K562 (cell line): ENCODE results near the gene EFCC1. TPM values are rescaled to one million over a fixed set of nuclear protein-coding genes. Genes with fewer than 3 reads are reported as not detected.

Experiments used
- ATAC-seq: fragments of 200-7000 bp; cut with Tn5 transposase; 3 replicates; pipeline ENCODE4 v1.9.1; 2020; ENCODE audit warnings: moderate library complexity
- BruUV-seq: library from RNA; stranded (reverse); fragments of 400-500 nt; replicated peaks from 2 replicates; lab custom pipeline; 2021; lab: Mats Ljungman, UMichigan
- CTCF ChIA-PET: fragments of 300-600 bp; formaldehyde crosslinking; extraction: SDS; loops from one replicate; lab custom pipeline; 2021; ENCODE audit warnings: low intra/inter-chr PET ratio; lab: Yijun Ruan, JAX
- POLR2A ChIA-PET: fragments of 300-600, 350-650 bp; sonication (Branson Sonifier 250); formaldehyde crosslinking; extraction: SDS; loops from one replicate; lab custom pipeline; 2021; ENCODE audit warnings: antibody characterized with exemption, inconsistent platforms; lab: Yijun Ruan, JAX
- DNase-seq, 4 experiments: peaks; one replicate each; pipeline versions ENCODE4 v3.0.0 to v3.0.0-alpha.2; 2011 to 2018; ENCODE audit warnings: low spot score in 3 of 4, mixed read lengths in 3 of 4; ENCODE audit errors: extremely low read depth in 1 of 4
- FAIRE-seq: peaks from 2 replicates; lab custom pipeline; 2011; peaks lifted over from hg19 to GRCh38; lab: Jason Lieb, UNC
- H2AFZ ChIP-seq: 2 replicates; pipeline ENCODE4 v1.6.0; 2011; ENCODE audit warnings: low read depth, low read length, control low read depth, inconsistent platforms
- H3K27ac ChIP-seq: fragments of 200-600 bp; 3 replicates; pipeline ENCODE4 v1.8.0; 2011; ENCODE audit warnings: low read depth, mild to moderate bottlenecking, control low read depth, inconsistent platforms, low read length, moderate library complexity, mixed read lengths; ENCODE audit errors: extremely low read depth
- H3K27me3 ChIP-seq, 2 experiments: fragments of 300-600 bp in 1 of 2; 2 replicates in 1 of 2; 3 replicates in 1 of 2; pipeline versions ENCODE4 v1.6.0 to v1.8.0; 2011; ENCODE audit warnings: inconsistent platforms in 2 of 2, low read length in 2 of 2, mild to moderate bottlenecking in 1 of 2, mixed read lengths in 1 of 2, moderate library complexity in 1 of 2; ENCODE audit not compliant: control insufficient read depth in 2 of 2, insufficient read depth in 2 of 2
- H3K36me3 ChIP-seq: fragments of 300-600 bp; 3 replicates; pipeline ENCODE4 v1.8.0; 2011; ENCODE audit warnings: mild to moderate bottlenecking, low read length, inconsistent platforms; ENCODE audit not compliant: control insufficient read depth, insufficient read depth
- H3K4me1 ChIP-seq, 2 experiments: fragments of 200-600 bp in 1 of 2; replicated peaks in 1 of 2; 2 replicates in 1 of 2; 3 replicates in 1 of 2; pipeline versions ENCODE4 v1.5.1 to v1.8.0; 2011; ENCODE audit warnings: inconsistent platforms in 2 of 2, low read length in 2 of 2, mild to moderate bottlenecking in 1 of 2, mixed read lengths in 1 of 2, moderate library complexity in 1 of 2; ENCODE audit not compliant: control insufficient read depth in 2 of 2, insufficient read depth in 2 of 2
- H3K4me2 ChIP-seq: 2 replicates; pipeline ENCODE4 v1.6.1; 2011; ENCODE audit warnings: low read length, control low read depth, inconsistent platforms, mixed read lengths; ENCODE audit not compliant: insufficient read depth
- H3K4me3 ChIP-seq: fragments of 200-600 bp; sonication (generic), shearing (Covaris generic); 2 replicates; pipeline ENCODE4 v1.5.1; 2016; ENCODE audit warnings: control low read depth, inconsistent platforms
- H3K79me2 ChIP-seq: fragments of 200-600 bp; 3 replicates; pipeline ENCODE4 v1.8.0; 2011; ENCODE audit warnings: low read length, inconsistent platforms; ENCODE audit not compliant: control insufficient read depth, insufficient read depth
- H3K9ac ChIP-seq, 2 experiments: 2 replicates each; pipeline versions ENCODE4 v1.6.0 to v1.6.1; 2011; ENCODE audit warnings: low read depth in 2 of 2, low read length in 2 of 2, control low read depth in 1 of 2, inconsistent platforms in 1 of 2, mild to moderate bottlenecking in 1 of 2, mixed read lengths in 1 of 2; ENCODE audit not compliant: insufficient read depth in 1 of 2
- H3K9me1 ChIP-seq: one replicate; pipeline ENCODE4 v1.6.0; 2011; ENCODE audit warnings: inconsistent platforms, mild to moderate bottlenecking, low read length, moderate library complexity; ENCODE audit not compliant: control insufficient read depth, insufficient read depth
- H3K9me3 ChIP-seq: replicated peaks from 2 replicates; pipeline ENCODE4 v1.5.1; 2011; ENCODE audit warnings: low read depth, low read length, inconsistent platforms; ENCODE audit not compliant: control insufficient read depth, insufficient read depth
- H4K20me1 ChIP-seq: replicated peaks from 2 replicates; pipeline ENCODE4 v1.6.1; 2011; ENCODE audit warnings: low read length, inconsistent platforms, mixed read lengths; ENCODE audit not compliant: control insufficient read depth, insufficient read depth
- CTBP1 ChIP-seq: fragments of 450-650 bp; IDR thresholded peaks from 2 replicates; pipeline ENCODE4 v1.6.1; 2016; ENCODE audit warnings: borderline replicate concordance
- MAFF ChIP-seq: IDR thresholded peaks from 2 replicates; pipeline ENCODE4 v1.6.1; 2012; ENCODE audit warnings: low read length, improper control_type of control experiment
- MEIS2 ChIP-seq: fragments of 450-650 bp; IDR thresholded peaks from 2 replicates; pipeline ENCODE4 v1.6.1; 2014; ENCODE audit warnings: mild to moderate bottlenecking; ENCODE audit not compliant: partially characterized antibody
- NFE2 ChIP-seq: IDR thresholded peaks from 2 replicates; pipeline ENCODE4 v1.6.1; 2014; ENCODE audit warnings: antibody characterized with exemption, low read depth
- SMARCA4 ChIP-seq: fragments of 450-650 bp; IDR thresholded peaks from 2 replicates; pipeline ENCODE4 v1.6.1; 2016
- ZNF436 ChIP-seq: fragments of 250-450, 450-650 bp; sonication (Bioruptor Pico); formaldehyde crosslinking; IDR thresholded peaks from 2 replicates; pipeline ENCODE4 v1.7.0; 2020; ENCODE audit warnings: mild to moderate bottlenecking
- WGBS: fragments of 100-300 bp; shearing (Covaris generic); methylation state at CpG from one replicate; pipeline ENCODE4 v1.1.6; 2016; ENCODE audit warnings: low coverage, mixed read lengths; ENCODE audit not compliant: insufficient coverage; ENCODE audit errors: missing lambda C conversion rate; 5-methylcytosine and 5-hydroxymethylcytosine counted together
- in situ Hi-C: fragments of 300-500 bp; cut with MboI; formaldehyde crosslinking; loops from 4 replicates; pipeline ENCODE4 v1.15.0; 2018; ENCODE audit warnings: inconsistent platforms, mixed read lengths
- intact Hi-C: fragments of 100-400 bp; cut with micrococcal nuclease; formaldehyde crosslinking; loops from 2 replicates; pipeline ENCODE4 v1.14.2; 2022
- polyA plus RNA-seq, 8 experiments: library from polyadenylated mRNA; depleted of rRNA in 4 of 8; stranded (reverse) in 5 of 8; unstranded in 3 of 8; fragments of >200 nt; fragmentation: Nextera tagmentation in 2 of 8; fragmentation: Illumina TruSeq in 1 of 8; extraction: Ambion mirVana in 2 of 8; extraction: Trizol in 1 of 8; gene quantifications; 2 replicates each; pipeline versions ENCODE4 v1.2.1 to v1.2.3, GENCODE V29; 2011 to 2014; ENCODE audit warnings: inconsistent platforms in 1 of 8, missing spikeins in 1 of 8
- total RNA-seq, 7 experiments: library from RNA; depleted of rRNA in 6 of 7; stranded (reverse); fragments of >200 nt in 6 of 7; fragmentation: Illumina TruSeq in 2 of 7; extraction: Trizol in 2 of 7; gene quantifications; 2 replicates each; pipeline versions ENCODE4 v1.2.1 to v1.2.3, GENCODE V29; 2011 to 2021; ENCODE audit warnings: low replicate concordance in 1 of 7

Gene EFCC1
- total and polyA plus RNA-seq, 9 of the 15 experiments (the other 6 are each of a cell fraction or from before 2014, with no cell fraction given): not detected

DNA sequence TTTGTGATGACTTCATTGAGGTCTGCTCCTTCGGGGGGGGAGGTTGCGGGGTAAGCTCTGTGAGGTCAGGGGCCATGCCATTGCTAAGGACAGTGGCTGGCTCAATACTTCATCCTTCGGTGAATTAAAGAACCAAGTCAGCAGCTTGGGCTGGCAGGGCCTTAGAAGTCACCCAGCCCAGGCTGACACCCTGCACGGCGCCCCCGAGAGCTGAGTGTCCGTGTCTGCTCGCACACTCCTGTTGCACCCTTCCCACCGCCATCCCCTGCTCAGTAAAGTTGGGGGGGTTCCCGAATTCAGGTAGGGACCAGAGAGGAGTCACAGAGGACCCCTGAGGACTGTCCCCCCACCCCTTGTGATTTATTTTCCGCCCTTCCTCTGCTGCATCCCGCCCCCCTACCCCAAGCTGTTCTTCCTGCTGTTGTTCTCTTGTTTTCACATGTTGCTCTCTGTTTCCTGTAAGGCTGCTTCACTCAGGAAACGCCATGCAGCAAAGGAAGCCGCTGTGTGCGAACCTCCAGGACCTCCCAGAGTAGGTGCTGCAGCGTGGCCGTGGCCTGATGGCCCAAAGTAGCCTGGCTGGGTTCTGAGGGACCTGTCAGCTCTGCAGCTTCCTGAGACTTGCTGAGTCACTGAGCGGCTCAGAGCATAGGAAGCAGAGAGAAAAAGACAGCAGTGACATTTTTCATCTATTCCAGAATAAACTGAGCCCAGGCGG, 14.4 kb downstream of the EFCC1 start (continued):
- TF ChIP-seq MAFF (peak; percentile 68; the same call in 1 of the 2 replicates), ZNF436 (CRISPR knock-in tag) (no peak), NFE2 (peak; percentile 95), SMARCA4 (0 out of 2 replicates have a peak, but pooled peaks have one; percentile 20)

GRCh38 chr3:129016356-129016719, 15.2 kb downstream of the EFCC1 start:
- in situ Hi-C loops (no loop called here), intact Hi-C loops (loop anchor here (2.0 to 5.0 kb wide), 2 partner anchors 38 to 139 kb away; partner anchors contain the start of gene ACAD9)
- 0 out of 2 replicates have a peak, but pooled peaks cover 10% of the 10 kb centered on the region for H4K20me1 ChIP-seq
- no peak for DNase-seq
- no peak for ATAC-seq
- no peak overlapping the region for H3K4me3 ChIP-seq
- H3K4me2 ChIP-seq: peak overlapping the region; percentile 37
- FAIRE-seq: no peak
- 12% methylated on average over 6 of the region's 6 CpGs for WGBS
- peak overlapping the region; percentile 76; the same call in 1 of the 2 replicates for H2AFZ ChIP-seq
- H3K36me3 ChIP-seq: no peaks in the 10 kb centered on the region
- no peaks in the 10 kb centered on the region for H3K9me3 ChIP-seq
- no peaks in the 10 kb centered on the region for H3K79me2 ChIP-seq
- H3K4me1 ChIP-seq: peaks cover 24 to 36% of the 10 kb centered on the region in 2 experiments
- ChIA-PET POLR2A (interaction anchor here (0.7 to 2.8 kb wide), 3 partner anchors 10 to 39 kb away, joined by 3 to 22 read pairs (median 6); partner anchors contain the start of gene CFAP92), CTCF (interaction anchor here (0.5 to 0.6 kb wide), 2 partner anchors 35 to 43 kb away, joined by 3 to 4 read pairs; no protein-coding TSS in a partner anchor)
- H3K27ac ChIP-seq: peak overlapping the region; percentile 62
- TF ChIP-seq MEIS2 (no peak), CTBP1 (no peak)
- H3K27me3 ChIP-seq: no peaks in the 10 kb centered on the region
- H3K9ac ChIP-seq: peak overlapping the region; percentile 35 to 80; a peak in 1 of 4 replicates
- H3K9me1 ChIP-seq: peaks cover 3% of the 10 kb centered on the region
- no TSS peak for BruUV-seq
